ENCODE data around the gene SLC35E4.

DNA sequence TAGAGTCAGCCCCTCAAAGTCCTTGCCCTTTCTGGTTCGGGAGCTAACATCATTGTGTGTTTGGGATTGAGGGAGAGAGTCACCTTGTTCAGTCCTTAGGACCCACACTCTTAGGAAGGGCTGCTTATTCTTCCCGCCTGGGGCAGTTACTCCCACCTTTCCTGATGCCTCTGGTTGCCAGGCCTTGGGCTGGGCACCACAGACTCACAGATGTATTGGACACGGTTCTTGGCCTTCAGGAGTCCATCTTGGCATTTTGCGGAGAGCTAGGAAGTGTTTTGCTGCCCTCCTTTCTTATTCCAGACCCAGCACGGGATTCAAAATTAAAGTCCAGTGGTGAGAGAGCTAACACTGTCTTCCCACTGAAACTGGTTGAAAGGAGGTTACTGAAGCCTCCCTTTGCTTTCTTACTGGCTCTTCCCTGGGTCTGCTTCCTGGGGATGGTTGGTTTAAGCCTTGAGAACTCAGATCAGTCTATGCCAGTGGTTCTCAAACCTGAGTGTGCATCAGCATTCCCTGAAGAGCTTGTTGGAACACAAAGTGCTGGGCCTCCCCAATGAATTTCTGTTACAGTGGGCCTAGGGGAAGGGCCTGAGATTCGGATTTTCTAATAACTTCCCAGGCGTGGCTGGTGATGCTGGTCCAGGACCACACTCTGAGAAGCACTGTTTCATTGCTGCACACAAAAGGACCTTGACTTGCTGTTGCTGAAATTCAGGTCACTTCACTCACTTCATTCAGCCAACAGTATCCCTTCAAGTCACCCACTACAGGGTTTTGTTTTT, 60.5 kb downstream of the SLC35E4 start:
- TF ChIP-seq EZH2 (IDR thresholded peaks at IDR 0.05; ENCODE audit: borderline replicate concordance, insufficient read depth, low read depth, low read length, poor library complexity, severe bottlenecking), result no peak
- TF ChIP-seq, protein P1, sequence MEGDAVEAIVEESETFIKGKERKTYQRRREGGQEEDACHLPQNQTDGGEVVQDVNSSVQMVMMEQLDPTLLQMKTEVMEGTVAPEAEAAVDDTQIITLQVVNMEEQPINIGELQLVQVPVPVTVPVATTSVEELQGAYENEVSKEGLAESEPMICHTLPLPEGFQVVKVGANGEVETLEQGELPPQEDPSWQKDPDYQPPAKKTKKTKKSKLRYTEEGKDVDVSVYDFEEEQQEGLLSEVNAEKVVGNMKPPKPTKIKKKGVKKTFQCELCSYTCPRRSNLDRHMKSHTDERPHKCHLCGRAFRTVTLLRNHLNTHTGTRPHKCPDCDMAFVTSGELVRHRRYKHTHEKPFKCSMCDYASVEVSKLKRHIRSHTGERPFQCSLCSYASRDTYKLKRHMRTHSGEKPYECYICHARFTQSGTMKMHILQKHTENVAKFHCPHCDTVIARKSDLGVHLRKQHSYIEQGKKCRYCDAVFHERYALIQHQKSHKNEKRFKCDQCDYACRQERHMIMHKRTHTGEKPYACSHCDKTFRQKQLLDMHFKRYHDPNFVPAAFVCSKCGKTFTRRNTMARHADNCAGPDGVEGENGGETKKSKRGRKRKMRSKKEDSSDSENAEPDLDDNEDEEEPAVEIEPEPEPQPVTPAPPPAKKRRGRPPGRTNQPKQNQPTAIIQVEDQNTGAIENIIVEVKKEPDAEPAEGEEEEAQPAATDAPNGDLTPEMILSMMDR (IDR thresholded peaks at IDR 0.05), result no peak
